D341Med (cell line): ENCODE results near the gene NDST1.
A peak's percentile ranks its signal among the peaks of the same experiment; 100 is the strongest.

Experiments
- DNase-seq: peaks from one replicate; pipeline ENCODE4 v3.0.0; 2012; ENCODE audit warnings: low spot score

The NDST1 gene

DNA sequence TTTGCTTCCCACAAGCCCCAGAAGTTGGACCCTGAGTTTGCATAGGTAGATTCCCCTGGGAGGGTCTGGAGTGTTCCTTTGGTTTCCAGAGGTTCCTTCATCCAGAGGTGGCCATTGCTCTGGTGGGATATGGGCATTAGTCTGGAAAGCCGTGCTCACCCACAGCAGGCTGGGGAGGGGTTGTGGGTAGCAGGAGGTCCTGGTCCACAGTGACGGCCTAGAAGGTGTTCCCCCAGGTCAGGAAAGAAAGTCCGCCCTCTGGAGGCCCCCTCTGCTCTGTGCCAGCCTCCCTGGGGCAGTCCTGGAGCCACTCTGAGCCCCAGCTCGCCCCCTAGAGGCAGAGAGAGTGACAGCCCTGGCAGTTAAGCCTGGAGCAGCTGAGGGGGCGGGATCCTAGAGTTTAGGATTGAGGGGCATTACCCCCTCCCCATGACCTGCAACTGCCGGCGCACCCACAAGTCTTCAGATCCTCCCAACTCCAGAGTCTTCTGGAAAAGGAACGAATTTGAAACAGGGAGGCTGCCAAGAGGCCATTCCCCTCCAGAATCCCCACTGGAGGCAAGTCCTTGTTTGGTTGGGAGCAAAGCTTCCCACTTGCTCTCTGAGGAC is 36.8 kb downstream of the NDST1 start:
- peak; percentile 91 for DNase-seq

DNA sequence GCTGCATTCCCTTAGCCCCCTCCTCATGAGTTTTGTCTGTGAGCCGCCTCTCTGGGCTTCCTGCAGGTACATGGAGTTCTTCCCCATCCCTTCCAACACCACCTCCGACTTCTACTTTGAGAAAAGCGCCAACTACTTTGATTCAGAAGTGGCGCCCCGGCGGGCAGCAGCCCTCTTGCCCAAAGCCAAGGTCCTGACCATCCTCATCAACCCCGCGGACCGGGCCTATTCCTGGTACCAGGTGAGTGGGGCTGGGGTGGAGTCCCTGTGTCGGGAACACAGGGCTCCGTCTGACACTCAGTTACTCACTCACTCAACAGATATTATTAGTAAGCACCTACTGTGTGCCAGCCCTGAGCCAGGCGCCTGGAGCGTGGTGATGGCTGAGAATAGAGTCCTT is 37.3 kb downstream of the NDST1 start:
- DNase-seq = no peak

DNA sequence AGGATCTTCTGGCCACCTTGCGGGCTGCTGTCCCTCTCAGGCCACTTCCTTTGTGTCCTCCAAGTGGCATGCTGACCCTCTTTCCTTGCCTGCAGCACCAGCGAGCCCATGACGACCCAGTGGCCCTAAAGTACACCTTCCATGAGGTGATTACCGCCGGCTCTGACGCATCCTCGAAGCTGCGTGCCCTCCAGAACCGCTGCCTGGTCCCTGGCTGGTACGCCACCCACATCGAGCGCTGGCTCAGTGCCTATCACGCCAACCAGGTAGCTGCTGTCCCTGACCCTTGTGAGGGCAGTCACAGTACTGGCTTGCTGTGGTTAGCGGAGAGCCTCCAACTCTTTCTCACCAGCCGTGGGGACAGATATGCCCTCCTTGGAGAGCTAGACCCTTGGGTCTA is 40.2 kb downstream of the NDST1 start:
- DNase-seq = no peak

DNA sequence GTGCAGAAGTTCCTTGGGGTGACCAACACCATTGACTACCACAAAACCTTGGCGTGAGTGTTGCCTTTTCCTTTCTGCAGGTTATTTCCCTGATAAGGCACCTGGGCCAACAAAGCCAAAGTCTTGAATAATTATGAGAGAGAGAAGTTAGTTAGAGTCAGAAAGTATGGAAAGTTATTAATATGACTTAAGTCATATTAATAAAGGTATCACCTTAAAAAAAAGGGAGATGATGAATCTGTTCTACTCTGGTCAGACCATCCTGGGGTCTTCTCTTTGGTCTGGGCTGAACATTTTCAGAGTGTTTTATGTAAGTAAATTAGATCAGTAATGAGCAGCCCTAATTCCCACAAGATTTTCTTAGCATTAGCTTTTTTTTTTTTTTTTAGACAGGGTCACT is 41.8 kb downstream of the NDST1 start:
- no peak for DNase-seq

DNA sequence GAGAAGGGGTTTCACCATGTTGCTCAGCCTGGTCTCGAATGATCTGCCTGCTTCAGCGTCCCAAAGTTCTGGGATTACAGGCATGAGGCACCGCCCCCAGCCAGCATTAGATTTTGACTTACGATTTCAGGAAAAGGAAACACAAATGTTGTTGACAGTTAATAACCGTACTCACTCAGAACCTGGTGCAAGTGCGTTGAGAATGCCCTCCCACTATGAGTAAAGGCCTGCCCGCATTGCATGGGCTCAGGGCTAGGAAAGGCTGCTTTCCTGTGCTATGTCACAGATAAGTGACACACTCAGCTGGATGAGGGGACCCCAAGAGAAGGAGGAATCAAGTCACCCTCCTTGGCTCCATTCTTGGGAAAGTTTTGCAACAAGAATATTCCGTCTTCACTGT is 42.4 kb downstream of the NDST1 start:
- no peak for DNase-seq

DNA sequence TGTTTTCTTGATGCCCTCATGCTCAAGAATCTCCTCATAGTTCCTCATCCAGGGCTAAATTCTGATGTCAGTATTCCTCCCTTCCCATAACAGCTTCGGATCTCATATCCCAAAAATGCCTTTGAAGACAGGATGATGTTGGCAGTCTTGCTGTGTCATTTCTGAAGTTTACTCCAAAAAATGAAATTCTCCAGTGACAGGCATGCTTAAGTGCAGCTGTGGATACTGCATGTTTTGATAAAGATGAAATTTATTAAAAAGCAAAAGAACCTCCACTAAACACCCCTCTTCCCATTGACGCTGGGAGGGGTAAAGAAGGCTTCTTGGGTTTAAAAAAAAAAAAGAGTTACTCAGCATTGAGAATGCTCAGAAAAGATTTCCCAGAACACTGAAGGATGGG is 43.1 kb downstream of the NDST1 start:
- no peak for DNase-seq

DNA sequence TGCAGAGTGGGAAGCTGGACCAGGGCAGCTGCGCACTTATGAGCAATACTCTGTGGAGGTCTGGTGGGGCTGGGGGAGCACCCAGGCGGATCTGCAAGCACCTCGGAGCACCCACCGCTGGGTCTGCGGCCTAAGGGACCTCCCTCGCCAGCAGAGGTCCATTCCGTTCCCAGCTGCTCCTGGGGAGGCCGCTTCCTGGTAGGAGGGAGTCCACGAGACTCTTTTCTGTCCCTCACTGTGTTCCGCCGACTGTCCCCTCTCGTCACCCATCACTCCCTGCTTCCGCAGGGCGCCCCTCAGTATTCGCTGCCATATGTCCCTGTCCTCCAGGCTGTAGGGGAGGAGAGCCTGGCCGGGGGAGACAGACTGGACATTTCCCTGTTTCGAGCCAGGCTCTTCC is 45.5 kb downstream of the NDST1 start:
- DNase-seq = no peak

DNA sequence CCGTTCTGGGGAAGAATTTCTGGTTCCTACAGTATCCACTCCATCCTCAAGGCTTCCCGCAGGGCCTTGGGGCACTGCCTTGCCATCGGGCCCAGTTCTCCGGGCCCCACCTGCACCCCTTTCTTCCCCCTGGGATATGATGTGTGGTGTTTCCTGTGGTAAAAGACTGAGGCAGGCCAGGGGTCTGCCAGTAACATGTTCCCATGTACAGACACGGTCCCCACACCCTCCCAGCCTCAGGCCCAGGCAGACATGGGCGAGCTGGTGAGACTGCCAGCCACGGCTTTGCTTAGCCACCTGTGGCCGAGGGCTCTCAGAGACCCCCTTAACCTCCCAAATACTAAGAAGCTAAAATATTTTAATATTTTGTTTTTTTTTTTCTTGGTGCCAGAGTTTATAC is 46.0 kb downstream of the NDST1 start:
- no peak for DNase-seq

DNA sequence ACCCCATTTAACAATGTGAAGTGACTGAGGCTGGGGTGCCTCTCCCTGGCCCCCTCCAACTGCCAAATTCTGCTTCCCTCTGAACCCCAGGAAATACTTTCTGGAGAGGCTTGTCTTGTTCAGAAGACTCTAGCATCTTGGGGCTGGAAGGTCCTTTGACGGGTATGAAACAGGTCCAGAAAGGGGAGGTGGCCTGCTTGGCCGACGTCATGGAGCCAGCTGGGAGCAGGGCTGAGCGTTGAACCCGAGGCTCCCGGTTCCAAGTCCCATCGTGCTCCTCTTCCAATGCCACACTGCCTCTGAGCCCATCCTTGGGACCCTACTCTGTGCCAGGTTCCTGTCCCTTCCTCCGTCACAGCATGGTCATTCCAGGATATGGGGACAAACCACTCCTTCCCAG is 46.9 kb downstream of the NDST1 start:
- no peak for DNase-seq

DNA sequence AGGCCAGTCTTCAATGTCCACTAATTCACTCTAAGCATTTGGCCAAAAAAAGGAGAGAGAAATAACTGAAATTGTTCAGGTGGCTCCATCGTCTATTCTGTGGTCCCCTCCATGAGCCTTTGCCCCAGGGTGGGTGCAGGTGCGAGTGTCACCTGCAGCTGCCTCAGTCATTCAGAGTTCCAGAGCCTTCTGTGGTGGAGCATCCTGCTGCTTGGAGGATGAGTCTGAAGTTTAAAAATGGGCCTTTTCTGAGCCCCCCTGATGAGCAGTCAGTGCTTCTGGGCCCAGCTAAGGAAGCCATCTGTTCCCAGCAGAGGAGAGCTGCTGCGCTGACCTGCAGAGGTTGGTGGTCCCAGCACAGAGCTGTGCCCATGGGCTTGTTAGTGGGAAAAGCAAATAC is 48.2 kb downstream of the NDST1 start:
- no peak for DNase-seq

DNA sequence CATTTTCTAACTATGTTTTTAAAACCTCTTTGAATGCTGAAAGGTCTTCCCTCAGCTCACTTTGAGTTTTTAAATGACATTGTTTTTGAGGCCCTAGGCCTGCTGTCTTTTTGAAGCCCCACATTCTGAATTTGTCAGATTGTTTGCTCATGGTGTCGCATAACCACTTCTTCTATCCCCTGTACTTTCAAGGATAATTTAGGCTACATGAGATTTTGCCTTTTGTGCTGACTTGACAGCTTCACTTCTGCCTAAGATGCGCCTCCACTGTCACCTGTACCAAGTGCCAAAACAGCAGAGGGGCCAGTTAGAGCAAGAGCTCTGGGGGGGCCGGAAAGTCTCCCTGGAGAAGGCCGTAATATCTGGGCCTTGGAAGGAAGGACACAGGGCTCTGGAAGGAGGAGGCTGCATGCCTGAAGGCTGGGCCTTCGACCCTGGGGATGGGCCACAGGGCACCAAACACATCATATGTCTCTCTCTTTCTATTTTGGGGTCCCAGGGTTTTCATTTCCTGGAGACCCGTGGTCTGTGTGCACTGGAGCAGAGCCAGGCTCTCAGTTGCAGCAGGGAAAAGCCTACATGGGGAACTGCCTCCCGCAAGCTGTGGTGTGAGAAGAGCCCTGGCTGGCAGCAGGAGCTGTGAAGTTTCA is 49.1 kb downstream of the NDST1 start:
- no peak for DNase-seq

DNA sequence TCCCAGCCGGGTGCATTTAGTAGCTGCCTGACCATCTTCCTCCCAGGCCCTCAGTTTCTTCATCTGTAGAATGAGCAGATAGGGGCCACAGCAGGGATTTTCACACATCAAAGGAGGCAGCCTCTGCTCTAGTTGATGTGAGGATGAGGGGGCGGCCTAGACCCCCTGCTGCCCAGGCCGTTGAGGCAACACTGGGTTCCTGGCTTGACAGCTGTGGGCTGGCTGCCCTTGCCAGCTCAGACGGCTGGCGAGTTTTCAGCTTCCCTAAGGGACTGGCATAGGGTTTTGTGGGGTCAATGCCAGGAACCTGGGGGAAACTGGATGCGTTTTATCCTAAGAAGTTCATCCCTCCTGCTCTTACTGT is 49.6 kb downstream of the NDST1 start:
- no peak for DNase-seq

DNA sequence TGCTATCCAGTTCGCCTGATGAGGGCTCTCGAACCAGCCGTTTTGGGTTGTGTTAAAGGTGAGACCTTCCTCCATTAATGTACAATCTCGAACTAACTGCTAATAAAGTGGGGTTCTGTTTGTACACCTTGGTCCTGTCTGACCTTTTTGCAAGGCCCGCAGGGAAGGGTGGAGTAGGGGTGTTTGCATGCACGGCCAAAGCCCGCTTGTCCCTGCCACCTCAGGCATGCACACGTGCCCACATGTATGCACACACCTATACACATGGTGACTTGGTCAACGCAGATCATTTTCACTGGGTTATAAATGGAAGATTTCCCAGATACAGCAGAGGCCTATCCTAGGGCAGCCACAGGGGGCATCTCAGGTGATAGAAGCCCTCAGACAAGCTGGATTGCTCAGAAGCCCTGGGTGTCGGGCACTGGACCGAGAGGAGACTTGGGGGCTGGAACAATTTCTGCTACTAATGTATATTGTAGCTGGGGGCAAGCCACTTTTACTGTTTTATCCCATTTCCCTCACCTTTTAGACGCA is 50.2 kb downstream of the NDST1 start:
- no peak for DNase-seq

DNA sequence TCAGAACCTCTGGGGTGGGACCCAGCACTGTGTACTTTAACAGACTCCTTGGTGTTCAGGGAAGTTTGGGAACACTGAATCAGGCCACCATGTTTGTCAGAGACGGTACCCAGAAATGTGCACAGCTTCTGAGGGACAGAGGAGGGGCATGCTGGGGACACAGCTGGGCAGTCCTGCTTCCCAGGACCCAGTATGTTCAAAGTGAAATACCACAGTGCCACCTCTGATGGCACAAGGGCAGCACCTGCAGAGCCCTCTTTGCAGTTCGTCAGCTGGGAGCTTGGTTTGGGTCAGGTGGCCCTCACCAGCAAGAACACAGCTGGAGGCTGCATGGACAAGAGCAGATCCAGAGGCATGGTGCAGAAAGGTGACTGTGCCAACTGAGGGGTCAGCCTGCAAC is 51.2 kb downstream of the NDST1 start:
- no peak for DNase-seq

DNA sequence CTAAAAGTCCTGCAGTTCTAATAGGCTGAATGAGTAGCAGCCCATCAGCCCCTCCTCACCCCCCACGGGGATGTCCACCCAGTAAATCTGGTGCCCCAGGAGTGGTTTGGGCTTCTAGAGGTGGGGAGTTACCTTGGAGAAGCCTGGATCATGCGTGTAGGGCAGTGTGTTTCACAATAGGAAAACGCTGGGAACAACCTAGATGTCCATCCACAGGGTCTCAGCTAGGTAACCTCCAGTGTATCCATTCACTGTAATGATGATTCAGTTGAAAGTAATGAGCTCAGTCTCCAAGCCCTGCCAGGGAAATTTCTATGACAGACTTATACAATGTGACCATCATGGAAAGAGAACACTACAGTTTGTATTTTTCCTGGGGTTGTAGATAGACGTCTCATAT is 51.8 kb downstream of the NDST1 start:
- DNase-seq = no peak

DNA sequence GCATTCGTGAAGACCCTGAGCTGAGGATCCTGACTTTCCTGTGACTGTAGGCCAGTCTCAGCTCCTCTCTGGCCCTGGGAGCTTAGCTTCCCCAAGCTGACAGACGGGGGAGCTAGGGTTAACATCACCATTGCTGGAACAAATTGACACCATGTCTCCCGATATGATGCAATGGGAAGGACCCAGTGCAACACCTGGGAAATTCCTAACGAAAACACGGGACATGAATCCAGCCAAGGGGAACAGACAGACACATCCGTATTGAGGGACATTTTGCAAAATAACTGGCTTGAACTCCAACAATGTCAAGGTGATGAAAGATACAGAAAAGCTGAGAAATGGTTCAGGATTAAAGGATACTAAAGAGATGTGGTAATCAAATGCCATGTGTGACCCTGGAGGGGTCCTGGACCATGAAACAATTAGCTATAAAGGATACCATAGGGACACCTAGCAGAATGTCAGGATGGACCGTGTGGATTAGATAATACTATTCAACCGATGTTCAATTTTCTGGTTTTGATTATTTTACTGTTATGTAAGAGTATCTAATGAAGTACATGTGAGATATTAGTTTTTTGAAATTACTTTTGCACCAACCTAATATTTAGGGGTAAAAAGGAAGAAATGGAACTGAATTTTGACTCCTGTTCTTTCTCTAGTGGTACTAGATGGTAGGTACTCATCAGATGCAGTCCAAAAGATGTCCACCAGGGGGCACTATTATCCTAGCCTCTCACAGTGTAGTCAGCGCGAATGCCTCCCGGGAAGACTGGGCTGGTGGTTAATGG is 52.7 kb downstream of the NDST1 start:
- DNase-seq = peak; percentile 77

DNA sequence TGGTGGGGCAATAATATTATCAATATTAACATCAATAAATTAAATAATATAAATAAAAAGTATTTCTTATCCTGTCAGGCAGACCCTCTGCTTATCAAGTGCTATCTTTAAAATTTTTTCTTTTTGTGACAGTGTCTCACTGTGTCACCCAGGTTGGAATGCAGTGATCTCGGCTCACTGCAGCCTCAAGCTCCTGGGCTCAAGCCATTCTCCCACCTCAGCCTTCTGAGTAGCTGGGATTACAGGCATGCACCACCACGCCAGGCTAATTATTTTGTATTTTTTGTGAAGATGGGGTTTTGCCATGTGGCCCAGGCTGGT is 53.2 kb downstream of the NDST1 start:
- DNase-seq = no peak

DNA sequence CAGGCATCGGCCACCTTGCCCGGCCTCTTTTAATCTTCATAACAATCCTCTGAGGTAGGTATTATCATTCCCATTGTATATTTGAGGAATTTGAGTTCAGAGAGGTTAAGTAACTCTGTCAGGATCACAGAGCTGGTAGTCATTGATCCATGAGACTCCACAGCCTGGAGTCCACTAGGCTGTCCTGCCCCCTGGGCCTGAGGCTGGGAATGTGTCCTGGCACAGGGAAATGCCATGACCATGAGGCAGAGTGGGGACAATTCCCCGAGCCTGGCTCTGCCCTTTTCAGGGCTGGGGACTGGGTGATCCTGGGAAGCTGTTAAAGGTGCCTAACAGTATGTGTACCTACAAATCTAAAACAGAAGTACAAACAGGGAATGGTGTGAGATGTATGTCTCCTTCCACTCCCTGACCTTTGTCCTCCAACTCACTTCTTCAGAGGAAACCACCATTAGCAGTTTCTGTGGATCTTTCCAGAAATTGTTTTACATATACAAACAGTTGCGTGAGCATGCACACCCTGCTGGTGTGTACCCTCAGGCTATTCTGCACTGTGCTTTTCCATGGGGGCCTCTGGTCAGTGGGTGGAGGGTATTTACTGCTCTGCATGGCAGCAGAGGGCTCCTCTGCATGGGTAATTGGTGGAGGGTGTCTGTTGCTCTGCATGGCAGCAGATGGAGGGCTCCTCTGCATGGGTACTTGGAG is 53.8 kb downstream of the NDST1 start:
- DNase-seq = no peak

DNA sequence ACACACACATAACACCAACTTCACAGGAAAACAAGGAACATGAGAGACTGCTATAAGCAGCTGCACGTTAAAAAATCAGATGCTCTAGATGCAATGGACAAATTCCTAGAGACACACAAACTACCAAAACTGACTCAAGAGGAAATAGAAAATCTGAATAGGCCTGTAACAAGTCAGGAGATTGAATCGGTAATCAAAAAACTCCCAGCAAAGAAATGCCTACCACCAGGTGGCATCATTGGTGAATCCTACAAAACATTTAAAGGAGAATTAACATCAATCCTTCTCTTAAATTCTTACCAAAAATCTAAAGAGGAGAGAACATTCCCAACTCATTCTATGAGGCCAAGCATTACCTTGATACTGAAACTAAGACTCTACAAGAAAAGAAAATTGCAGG is 54.9 kb downstream of the NDST1 start:
- no peak for DNase-seq

DNA sequence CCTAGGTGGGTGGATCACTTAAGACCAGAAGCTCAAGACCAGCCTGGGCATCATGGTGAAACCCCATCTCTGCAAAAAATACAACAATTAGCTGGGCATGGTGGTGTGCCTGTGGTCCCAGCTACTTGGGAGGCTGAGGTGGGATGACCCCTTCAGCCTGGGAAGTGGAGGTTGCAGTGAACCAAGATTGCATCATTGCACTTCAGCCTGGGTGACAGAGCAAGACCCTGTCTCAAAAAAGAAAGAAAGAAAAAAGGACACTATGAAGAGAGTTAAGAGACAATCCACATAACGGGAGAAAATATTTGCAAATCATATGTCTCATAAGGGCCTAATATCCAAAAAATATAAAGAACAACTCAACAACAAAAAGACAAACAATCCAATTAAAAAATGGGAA is 57.9 kb downstream of the NDST1 start:
- no peak for DNase-seq

DNA sequence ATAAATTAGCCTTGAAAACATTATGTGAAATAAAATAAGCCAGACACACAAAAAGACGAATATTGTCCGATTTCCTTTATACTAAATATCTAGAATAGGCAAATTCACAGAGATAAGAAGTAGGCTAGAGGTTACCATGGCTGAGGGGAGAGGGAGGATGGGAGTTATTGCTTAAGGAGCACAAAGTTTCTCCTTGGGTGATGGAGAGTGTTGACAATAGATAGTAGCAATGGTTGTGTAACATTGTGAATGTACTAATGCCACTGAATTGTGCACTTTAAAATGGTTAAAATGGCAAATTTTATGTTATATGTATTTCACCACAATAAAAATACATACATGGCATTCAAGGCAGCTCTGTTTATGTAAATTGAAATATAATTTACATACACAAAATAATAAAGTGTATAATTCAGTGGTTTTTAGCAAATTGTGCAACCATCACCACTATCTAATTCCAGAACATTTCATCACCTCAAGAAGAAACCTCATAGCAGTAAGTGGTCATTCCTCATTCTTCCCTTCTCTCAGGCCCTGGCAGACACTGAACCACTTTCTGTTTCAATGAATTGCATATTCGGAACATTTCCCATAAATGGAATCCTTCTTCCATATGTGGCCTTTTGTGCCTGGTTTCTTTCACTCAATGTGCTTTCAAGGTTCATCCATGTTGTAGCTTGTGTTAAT is 59.2 kb downstream of the NDST1 start:
- DNase-seq = no peak

DNA sequence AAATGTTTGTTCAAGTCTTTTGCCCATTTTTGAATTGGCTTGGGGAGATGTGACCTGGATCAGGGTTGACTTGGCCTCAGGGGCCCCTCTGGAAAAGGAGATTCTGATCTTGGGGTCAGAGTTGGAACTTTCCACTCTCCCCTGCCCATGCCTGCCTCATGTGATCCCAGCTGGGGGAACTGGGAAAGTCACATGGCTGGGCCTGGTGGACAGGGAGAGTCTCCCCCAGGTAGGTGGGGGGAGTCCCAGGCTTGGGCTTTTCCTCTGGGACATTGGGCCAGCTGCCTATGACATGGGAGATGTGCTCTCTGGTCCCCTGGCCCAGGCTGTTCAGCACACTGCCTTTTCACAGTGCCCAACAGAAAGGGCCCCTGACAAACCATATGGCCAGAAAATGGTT is 60.7 kb downstream of the NDST1 start:
- no peak for DNase-seq
